OCI-LY1 (cell line): Measurements from ENCODE around the gene POLG.

Experiments used
- H2AFZ ChIP-seq: fragments of 200-600 bp; sonication (generic), shearing (Covaris generic); 2 replicates; pipeline ENCODE4 v1.6.0; 2014; ENCODE audit warnings: antibody characterized with exemption, mild to moderate bottlenecking, low read length
- H3F3A ChIP-seq: fragments of 200-600 bp; sonication (generic), shearing (Covaris generic); 2 replicates; pipeline ENCODE4 v1.6.0; 2014; ENCODE audit warnings: mild to moderate bottlenecking, antibody characterized with exemption, low read length, moderate library complexity; ENCODE audit not compliant: insufficient read depth
- H3K27ac ChIP-seq: fragments of 200-600 bp; sonication (generic); 2 replicates; pipeline ENCODE4 v1.5.1; 2014; ENCODE audit warnings: low read length, mixed run types, mild to moderate bottlenecking, low read depth; ENCODE audit not compliant: poor library complexity, severe bottlenecking
- H3K27me3 ChIP-seq: fragments of 200-600 bp; sonication (generic); 2 replicates; pipeline ENCODE4 v1.6.0; 2014; ENCODE audit warnings: antibody characterized with exemption, mild to moderate bottlenecking, low read length, moderate library complexity; ENCODE audit not compliant: insufficient read depth
- H3K36me3 ChIP-seq: fragments of 200-600 bp; sonication (generic); 2 replicates; pipeline ENCODE4 v1.6.1; 2014; ENCODE audit warnings: mild to moderate bottlenecking, antibody characterized with exemption, low read length, moderate library complexity, mixed read lengths; ENCODE audit not compliant: insufficient read depth
- H3K4me1 ChIP-seq: fragments of 200-600 bp; sonication (generic); 2 replicates; pipeline ENCODE4 v1.5.1; 2014; ENCODE audit warnings: mild to moderate bottlenecking, low read length, moderate library complexity; ENCODE audit not compliant: insufficient read depth, severe bottlenecking
- H3K4me2 ChIP-seq: fragments of 200-600 bp; sonication (generic), shearing (Covaris generic); 2 replicates; pipeline ENCODE4 v1.6.1; 2014; ENCODE audit warnings: low read length
- H3K4me3 ChIP-seq: fragments of 200-600 bp; sonication (generic); 2 replicates; pipeline ENCODE4 v1.5.1; 2014; ENCODE audit warnings: low read length, low read depth, mild to moderate bottlenecking, mixed read lengths; ENCODE audit not compliant: poor library complexity, severe bottlenecking
- H3K79me2 ChIP-seq: fragments of 200-600 bp; shearing (Covaris generic); 2 replicates; pipeline ENCODE4 v1.6.1; 2016; ENCODE audit warnings: mixed run types, low read length, mixed read lengths; ENCODE audit not compliant: insufficient read depth
- H3K9ac ChIP-seq: fragments of 200-600 bp; sonication (generic), shearing (Covaris generic); 2 replicates; pipeline ENCODE4 v1.6.1; 2014; ENCODE audit warnings: mild to moderate bottlenecking, low read length, mixed read lengths
- H3K9me2 ChIP-seq: fragments of 200-600 bp; sonication (generic), shearing (Covaris generic); 2 replicates; pipeline ENCODE4 v1.6.1; 2014; ENCODE audit warnings: low read depth, mild to moderate bottlenecking, low read length, mixed read lengths
- H3K9me3 ChIP-seq: fragments of 200-600 bp; shearing (Covaris generic); 2 replicates; pipeline ENCODE4 v1.6.1; 2014; ENCODE audit warnings: low read length, mixed read lengths
- H4K20me1 ChIP-seq: fragments of 200-600 bp; sonication (generic), shearing (Covaris generic); 2 replicates; pipeline ENCODE4 v1.6.0; 2016; ENCODE audit warnings: mild to moderate bottlenecking, low read length; ENCODE audit not compliant: insufficient read depth
- CTCF ChIP-seq: fragments of 200-600 bp; sonication (generic), shearing (Covaris generic); IDR thresholded peaks from 2 replicates; pipeline ENCODE4 v1.5.1; 2017; ENCODE audit warnings: mild to moderate bottlenecking, antibody characterized with exemption, low read length, moderate library complexity, mixed read lengths
- EZH2 ChIP-seq: fragments of 200-600 bp; sonication (generic), shearing (Covaris generic); IDR thresholded peaks from 2 replicates; pipeline ENCODE4 v1.8.0; 2017; ENCODE audit warnings: borderline replicate concordance, mixed run types, mild to moderate bottlenecking, antibody characterized with exemption, low read length, moderate library complexity, mixed read lengths

POLG gene

GRCh38 chr15:89361451-89362202 is 27.0 kb upstream of the POLG start:
- Histone ChIP-seq H3K36me3 (no peaks in the 10 kb centered on the region), H3K4me1 (no peaks in the 10 kb centered on the region), H3F3A (no peaks in the 10 kb centered on the region), H3K9ac (no peak overlapping the region), H4K20me1 (no peaks in the 10 kb centered on the region), H3K79me2 (no peaks in the 10 kb centered on the region), H3K27ac (no peak overlapping the region), H3K4me2 (no peak overlapping the region), H3K27me3 (no peaks in the 10 kb centered on the region; the same call in 1 of the 2 replicates), H3K4me3 (no peak overlapping the region), H3K9me3 (no peaks in the 10 kb centered on the region), H2AFZ (no peak overlapping the region), H3K9me2 (no peaks in the 10 kb centered on the region)
- TF ChIP-seq CTCF (no peak), EZH2 (no peak)

DNA sequence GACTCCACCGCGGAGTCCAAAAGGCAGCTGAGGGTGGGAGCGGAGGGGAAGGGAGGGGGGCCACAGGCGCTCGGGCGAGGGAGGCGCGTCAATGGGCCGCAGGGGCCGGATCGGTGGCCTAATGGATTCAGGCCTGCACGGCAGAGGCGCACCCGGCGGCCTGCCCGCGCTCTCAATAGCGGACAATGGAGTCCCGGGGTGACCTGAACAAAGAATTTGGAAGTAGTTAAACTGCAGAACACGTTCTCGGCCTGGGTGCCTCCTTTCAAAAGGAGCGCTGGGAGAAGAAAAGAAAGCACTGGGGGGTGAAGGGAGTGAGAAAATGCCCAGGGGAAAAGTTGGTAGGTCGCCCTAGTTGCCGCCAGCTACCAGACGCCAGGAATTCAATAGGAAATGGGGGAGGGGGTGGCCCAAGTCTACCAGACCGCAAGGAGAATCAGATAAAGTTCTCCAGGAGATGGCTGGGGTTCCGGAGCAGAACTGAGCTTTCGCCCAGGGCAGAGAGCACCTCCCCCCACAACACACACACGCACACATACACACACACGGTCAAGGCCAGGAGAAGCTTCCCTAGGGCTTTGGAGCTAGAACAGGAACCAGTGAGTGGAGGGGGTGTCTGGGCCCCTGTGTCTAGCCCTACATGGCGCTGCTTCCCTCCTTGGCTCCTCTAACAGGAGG is 25.8 kb upstream of the POLG start:
- Histone ChIP-seq H3F3A (no peaks in the 10 kb centered on the region), H3K9me3 (no peaks in the 10 kb centered on the region), H2AFZ (no peak overlapping the region), H3K36me3 (no peaks in the 10 kb centered on the region), H3K27ac (no peak overlapping the region), H3K27me3 (no peaks in the 10 kb centered on the region; the same call in 1 of the 2 replicates), H3K9ac (no peak overlapping the region), H3K4me2 (no peak overlapping the region), H4K20me1 (no peaks in the 10 kb centered on the region), H3K4me1 (no peaks in the 10 kb centered on the region), H3K4me3 (no peak overlapping the region), H3K79me2 (no peaks in the 10 kb centered on the region), H3K9me2 (no peaks in the 10 kb centered on the region)
- no peak for TF ChIP-seq EZH2
- no peak for TF ChIP-seq CTCF

- no peaks in the 10 kb centered on the region; the same call in 1 of the 2 replicates for H3K27me3 ChIP-seq
- no peaks in the 10 kb centered on the region for H3F3A ChIP-seq
- H3K4me1 ChIP-seq = no peaks in the 10 kb centered on the region
- H3K4me2 ChIP-seq = no peak overlapping the region
- TF ChIP-seq EZH2 (no peak), CTCF (no peak)
- H4K20me1 ChIP-seq = no peaks in the 10 kb centered on the region
- no peak overlapping the region for H3K27ac ChIP-seq
- H3K79me2 ChIP-seq = no peaks in the 10 kb centered on the region
- no peak overlapping the region for H3K9ac ChIP-seq
- no peak overlapping the region for H3K4me3 ChIP-seq
- no peak overlapping the region for H2AFZ ChIP-seq
- H3K9me2 ChIP-seq = no peaks in the 10 kb centered on the region
- H3K9me3 ChIP-seq = no peaks in the 10 kb centered on the region
- no peaks in the 10 kb centered on the region for H3K36me3 ChIP-seq
Observed at GRCh38 chr15:89359471-89360293, 25.1 kb upstream of the POLG start.
